Endodermal cell (in vitro differentiated cells): Measurements from ENCODE around the gene PSMB7. TPM values are rescaled to one million over a fixed set of nuclear protein-coding genes. Genes with fewer than 3 reads are reported as not detected.

Experiments used
- DNase-seq: peaks from one replicate; pipeline ENCODE4 v3.0.0-alpha.2; 2017
- H3K27ac ChIP-seq: 2 replicates; pipeline ENCODE4 v1.5.1; 2013; ENCODE audit warnings: mild to moderate bottlenecking, low read depth, low read length, moderate library complexity
- H3K27me3 ChIP-seq: 2 replicates; pipeline ENCODE4 v1.6.1; 2013; ENCODE audit warnings: mild to moderate bottlenecking, low read length, moderate library complexity; ENCODE audit not compliant: insufficient read depth, control insufficient read depth, poor library complexity, severe bottlenecking
- H3K36me3 ChIP-seq: 2 replicates; pipeline ENCODE4 v1.7.0; 2013; ENCODE audit warnings: mild to moderate bottlenecking, low read length, moderate library complexity; ENCODE audit not compliant: control insufficient read depth, insufficient read depth
- H3K4me1 ChIP-seq: one replicate; pipeline ENCODE4 v1.7.0; 2013; ENCODE audit warnings: low read length; ENCODE audit not compliant: control insufficient read depth, insufficient read depth
- H3K4me3 ChIP-seq: 2 replicates; pipeline ENCODE4 v1.5.1; 2013; ENCODE audit warnings: mild to moderate bottlenecking, low read length, moderate library complexity
- H3K9ac ChIP-seq: 2 replicates; pipeline ENCODE4 v1.6.1; 2013; ENCODE audit warnings: mild to moderate bottlenecking, low read length, moderate library complexity; ENCODE audit not compliant: poor library complexity, severe bottlenecking; ENCODE audit errors: extremely low read depth
- H3K9me3 ChIP-seq: 2 replicates; pipeline ENCODE4 v1.6.1; 2013; ENCODE audit warnings: mild to moderate bottlenecking, low read length, moderate library complexity; ENCODE audit not compliant: control insufficient read depth
- H3K27ac Mint-ChIP-seq: 2 replicates; pipeline ENCODE4 v1.8.0; 2020; ENCODE audit warnings: mixed read lengths
- H3K27me3 Mint-ChIP-seq: 2 replicates; pipeline ENCODE4 v1.8.0; 2021; ENCODE audit warnings: mild to moderate bottlenecking, mixed read lengths; ENCODE audit not compliant: insufficient read depth
- H3K36me3 Mint-ChIP-seq: 2 replicates; pipeline ENCODE4 v1.8.0; 2020; ENCODE audit warnings: low read depth, mixed read lengths
- H3K4me1 Mint-ChIP-seq: 2 replicates; pipeline ENCODE4 v1.8.0; 2020; ENCODE audit warnings: mixed read lengths
- H3K4me3 Mint-ChIP-seq: 2 replicates; pipeline ENCODE4 v1.8.0; 2020; ENCODE audit warnings: mild to moderate bottlenecking, moderate library complexity, mixed read lengths
- H3K9me3 Mint-ChIP-seq: 2 replicates; pipeline ENCODE4 v1.8.0; 2020; ENCODE audit warnings: mild to moderate bottlenecking, mixed read lengths
- CTCF ChIP-seq: fragments of 200-600 bp; sonication (generic); conservative IDR thresholded peaks from 2 replicates; pipeline ENCODE4 v1.5.0; 2021; ENCODE audit warnings: antibody characterized with exemption, mild to moderate bottlenecking
- WGBS, 2 experiments: methylation state at CpG; one replicate each; pipeline versions ENCODE4 v1.1.5 to v1.1.7; 2013; ENCODE audit warnings: missing lambda C conversion rate in 2 of 2, mixed read lengths in 1 of 2; ENCODE audit not compliant: insufficient coverage in 1 of 2, insufficient read length in 1 of 2; 5-methylcytosine and 5-hydroxymethylcytosine counted together
- total RNA-seq, 2 donors: library from RNA; stranded (reverse); fragmentation: NEBNext Ultra II Directional in 1 of 2; extraction: Animal tissue kit (Norgen Biotek cat#: 25700) in 1 of 2; gene quantifications; 2 replicates in 1 of 2; 3 replicates in 1 of 2; pipeline ENCODE4 v1.2.1, GENCODE V29; 2021

The PSMB7 gene
- total RNA-seq, 2 donors from 2014 or later, result 203 to 223 TPM

- Histone ChIP-seq H3K27ac (no peak overlapping the region), H3K4me3 (no peak overlapping the region), H3K9ac (no peak overlapping the region), H3K27me3 (peaks cover 27% of the 10 kb centered on the region), H3K36me3 (no peaks in the 10 kb centered on the region), H3K4me1 (peaks cover 6% of the 10 kb centered on the region), H3K9me3 (no peaks in the 10 kb centered on the region)
- 85 to 96% methylated on average over 7 of the region's 7 CpGs for WGBS, 2 experiments
- Mint-ChIP-seq H3K4me1 (peaks cover 8% of the 10 kb centered on the region), H3K27me3 (peaks cover 27% of the 10 kb centered on the region), H3K27ac (no peak overlapping the region), H3K36me3 (no peaks in the 10 kb centered on the region), H3K9me3 (no peaks in the 10 kb centered on the region), H3K4me3 (no peak overlapping the region)
- DNase-seq, result no peak
- TF ChIP-seq CTCF, result no peak
These were observed 32.8 kb upstream of the PSMB7 start for GRCh38 chr9:124448019-124448418.

- H3K9me3 Mint-ChIP-seq, result no peaks in the 10 kb centered on the region
- no peak for DNase-seq
- H3K4me3 ChIP-seq, result no peak overlapping the region
- H3K4me3 Mint-ChIP-seq, result no peak overlapping the region
- H3K4me1 ChIP-seq, result peaks cover 6% of the 10 kb centered on the region
- H3K9ac ChIP-seq, result no peak overlapping the region
- no peaks in the 10 kb centered on the region for H3K36me3 ChIP-seq
- WGBS, 2 experiments, result 83 to 100% methylated on average over 1 to 4 of the region's 4 CpGs
- H3K9me3 ChIP-seq, result no peaks in the 10 kb centered on the region
- no peak overlapping the region for H3K27ac Mint-ChIP-seq
- H3K36me3 Mint-ChIP-seq, result no peaks in the 10 kb centered on the region
- peaks cover 21% of the 10 kb centered on the region for H3K27me3 Mint-ChIP-seq
- peaks cover 20% of the 10 kb centered on the region for H3K27me3 ChIP-seq
- H3K4me1 Mint-ChIP-seq, result peaks cover 8% of the 10 kb centered on the region
- H3K27ac ChIP-seq, result no peak overlapping the region
- no peak for TF ChIP-seq CTCF
These were observed 32.0 kb upstream of the PSMB7 start for GRCh38 chr9:124447297-124447661.

- H3K4me3 ChIP-seq, result no peak overlapping the region
- Mint-ChIP-seq H3K36me3 (no peaks in the 10 kb centered on the region), H3K9me3 (no peaks in the 10 kb centered on the region), H3K27me3 (peaks cover 14% of the 10 kb centered on the region), H3K27ac (no peak overlapping the region), H3K4me1 (peaks cover 2% of the 10 kb centered on the region), H3K4me3 (no peak overlapping the region)
- TF ChIP-seq CTCF, result no peak
- H3K27ac ChIP-seq, result no peak overlapping the region
- no peaks in the 10 kb centered on the region for H3K36me3 ChIP-seq
- H3K9ac ChIP-seq, result no peak overlapping the region
- no peaks in the 10 kb centered on the region for H3K27me3 ChIP-seq
- no peaks in the 10 kb centered on the region for H3K9me3 ChIP-seq
- no peak for DNase-seq
- WGBS, 2 experiments, result 97 to 100% methylated on average over 1 to 3 of the region's 3 CpGs
- H3K4me1 ChIP-seq, result no peaks in the 10 kb centered on the region
These were observed 28.9 kb upstream of the PSMB7 start for GRCh38 chr9:124444166-124444565.
